Smooth muscle cell (in vitro differentiated cells): ENCODE results near the gene ADAMTS8. TPM values are rescaled to one million over a fixed set of nuclear protein-coding genes. Genes with fewer than 3 reads are reported as not detected.
A peak's percentile ranks its signal among the peaks of the same experiment; 100 is the strongest.

Experiments used
- DNase-seq: peaks from one replicate; lab custom pipeline; 2025; ENCODE audit not compliant: unreplicated experiment; lab: John Stamatoyannopoulos, UW
- H2AFZ ChIP-seq: fragments of 200-600 bp; sonication (generic); 2 replicates; pipeline ENCODE4 v1.6.0; 2016; ENCODE audit warnings: antibody characterized with exemption, low read depth, mild to moderate bottlenecking
- H3F3A ChIP-seq: fragments of 200-600 bp; sonication (generic); 2 replicates; pipeline ENCODE4 v1.6.0; 2017; ENCODE audit warnings: antibody characterized with exemption, low read depth
- H3K27ac ChIP-seq: fragments of 200-600 bp; sonication (generic); 2 replicates; pipeline ENCODE4 v1.5.1; 2016; ENCODE audit warnings: low read depth, mild to moderate bottlenecking
- H3K27me3 ChIP-seq: fragments of 200-600 bp; sonication (generic); 2 replicates; pipeline ENCODE4 v1.6.1; 2016; ENCODE audit warnings: low read depth, mild to moderate bottlenecking
- H3K36me3 ChIP-seq: fragments of 200-600 bp; sonication (generic); 2 replicates; pipeline ENCODE4 v1.5.1; 2016; ENCODE audit warnings: low read depth
- H3K4me1 ChIP-seq: fragments of 200-600 bp; sonication (generic); 2 replicates; pipeline ENCODE4 v1.5.1; 2016; ENCODE audit warnings: low read depth
- H3K4me2 ChIP-seq: fragments of 200-600 bp; sonication (generic); 2 replicates; pipeline ENCODE4 v1.6.0; 2016; ENCODE audit warnings: mild to moderate bottlenecking
- H3K4me3 ChIP-seq: fragments of 200-600 bp; sonication (generic); 2 replicates; pipeline ENCODE4 v1.5.1; 2016; ENCODE audit warnings: mild to moderate bottlenecking
- H3K79me2 ChIP-seq: fragments of 200-600 bp; sonication (generic); 2 replicates; pipeline ENCODE4 v1.6.0; 2016; ENCODE audit warnings: low read depth, mild to moderate bottlenecking
- H3K9ac ChIP-seq: fragments of 200-600 bp; sonication (generic); 2 replicates; pipeline ENCODE4 v1.6.0; 2016; ENCODE audit warnings: low read depth
- H3K9me3 ChIP-seq: fragments of 200-600 bp; sonication (generic); replicated peaks from 2 replicates; pipeline ENCODE4 v1.5.1; 2016; ENCODE audit warnings: low read depth
- H4K20me1 ChIP-seq: fragments of 200-600 bp; sonication (generic); 2 replicates; pipeline ENCODE4 v1.6.0; 2016; ENCODE audit warnings: low read depth
- WGBS: methylation state at CpG from one replicate; pipeline ENCODE4 v1.1.7; 2016; ENCODE audit warnings: low lambda C conversion rate; 5-methylcytosine and 5-hydroxymethylcytosine counted together
- polyA plus RNA-seq: library from polyadenylated mRNA; unstranded; fragments of >200 nt; fragmentation: Nextera tagmentation; extraction: Ambion mirVana; gene quantifications from 2 replicates; pipeline ENCODE4 v1.2.1, GENCODE V29; 2016
- total RNA-seq: library from RNA; depleted of rRNA; stranded (reverse); fragments of >200 nt; gene quantifications from 2 replicates; pipeline ENCODE4 v1.2.3, GENCODE V29; 2014
- TF ChIP-seq, protein P1 (sequence below): fragments of 200-600 bp; sonication (generic); IDR thresholded peaks from 2 replicates; pipeline ENCODE4 v1.5.1; 2017; ENCODE audit warnings: borderline replicate concordance, mild to moderate bottlenecking, antibody characterized with exemption; ENCODE audit not compliant: insufficient read depth, poor library complexity, severe bottlenecking

Gene ADAMTS8
- total and polyA plus RNA-seq, 2 experiments from 2014 or later: not detected

DNA sequence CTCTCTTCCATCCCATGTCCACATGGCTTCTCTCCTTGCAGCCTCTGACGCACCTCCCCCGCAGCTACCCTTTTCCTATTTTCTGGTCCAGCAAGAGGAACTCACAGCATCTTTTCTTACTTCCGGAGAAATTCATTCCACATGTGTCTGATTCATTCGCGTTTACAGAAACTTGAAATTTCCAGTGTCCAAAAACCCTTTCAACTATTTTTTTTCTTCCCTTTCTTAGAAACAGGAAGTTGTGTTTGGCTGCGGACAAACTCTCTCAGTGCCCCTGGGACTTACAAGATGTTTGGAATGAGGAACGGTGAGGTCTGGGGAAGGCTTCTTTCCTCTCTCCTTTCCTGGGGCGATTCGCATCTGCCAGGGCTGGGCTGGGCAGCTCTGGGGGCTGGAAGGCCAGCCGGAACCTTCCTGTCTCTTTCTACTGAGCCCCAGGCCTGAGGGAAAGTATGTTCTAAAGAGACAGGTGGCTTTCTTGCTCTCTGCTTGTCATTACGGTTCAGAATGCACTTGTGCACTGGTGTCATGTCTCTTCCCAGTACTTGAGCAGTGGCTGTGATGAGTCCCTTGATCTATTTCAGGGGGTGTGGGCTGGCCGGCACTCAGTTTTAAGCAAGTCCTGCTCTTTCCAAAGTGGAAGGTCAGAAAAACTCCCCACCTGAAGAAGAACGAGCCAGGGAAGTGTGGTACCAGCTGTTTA is 27.5 kb downstream of the ADAMTS8 start:
- no peak for DNase-seq
- no peak overlapping the region for H3K9ac ChIP-seq
- WGBS: 61% methylated on average over 13 of the region's 13 CpGs

DNA sequence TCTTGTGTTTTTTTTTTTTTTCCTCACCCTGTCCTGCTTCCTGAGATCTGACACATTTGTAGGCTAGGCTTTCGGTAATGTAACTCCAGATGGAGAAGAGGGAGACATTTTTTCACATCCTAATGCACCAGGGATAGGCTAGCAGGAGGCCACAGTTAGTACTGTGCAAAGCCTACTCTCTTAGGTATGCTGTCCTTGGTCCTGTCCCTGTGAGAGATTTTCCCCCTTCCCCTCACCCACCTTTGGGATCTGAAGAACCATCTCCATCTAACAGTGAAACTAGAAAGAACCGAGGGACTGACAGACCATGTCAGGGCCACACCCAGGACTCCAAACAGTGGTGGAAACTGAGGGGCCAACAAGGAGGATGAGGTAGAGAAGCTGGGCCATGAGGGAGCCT is 29.2 kb downstream of the ADAMTS8 start:
- Histone ChIP-seq H3K9me3 (no peaks in the 10 kb centered on the region), H3K36me3 (no peaks in the 10 kb centered on the region), H3K4me3 (no peak overlapping the region), H3K27me3 (peaks cover 52% of the 10 kb centered on the region), H4K20me1 (no peaks in the 10 kb centered on the region), H3K9ac (no peak overlapping the region), H3K27ac (no peak overlapping the region), H3K4me1 (no peaks in the 10 kb centered on the region), H3F3A (peaks cover 17% of the 10 kb centered on the region), H3K79me2 (no peaks in the 10 kb centered on the region), H2AFZ (no peak overlapping the region), H3K4me2 (no peak overlapping the region)
- DNase-seq: no peak
- TF ChIP-seq, protein P1, sequence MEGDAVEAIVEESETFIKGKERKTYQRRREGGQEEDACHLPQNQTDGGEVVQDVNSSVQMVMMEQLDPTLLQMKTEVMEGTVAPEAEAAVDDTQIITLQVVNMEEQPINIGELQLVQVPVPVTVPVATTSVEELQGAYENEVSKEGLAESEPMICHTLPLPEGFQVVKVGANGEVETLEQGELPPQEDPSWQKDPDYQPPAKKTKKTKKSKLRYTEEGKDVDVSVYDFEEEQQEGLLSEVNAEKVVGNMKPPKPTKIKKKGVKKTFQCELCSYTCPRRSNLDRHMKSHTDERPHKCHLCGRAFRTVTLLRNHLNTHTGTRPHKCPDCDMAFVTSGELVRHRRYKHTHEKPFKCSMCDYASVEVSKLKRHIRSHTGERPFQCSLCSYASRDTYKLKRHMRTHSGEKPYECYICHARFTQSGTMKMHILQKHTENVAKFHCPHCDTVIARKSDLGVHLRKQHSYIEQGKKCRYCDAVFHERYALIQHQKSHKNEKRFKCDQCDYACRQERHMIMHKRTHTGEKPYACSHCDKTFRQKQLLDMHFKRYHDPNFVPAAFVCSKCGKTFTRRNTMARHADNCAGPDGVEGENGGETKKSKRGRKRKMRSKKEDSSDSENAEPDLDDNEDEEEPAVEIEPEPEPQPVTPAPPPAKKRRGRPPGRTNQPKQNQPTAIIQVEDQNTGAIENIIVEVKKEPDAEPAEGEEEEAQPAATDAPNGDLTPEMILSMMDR: no peak
- WGBS: 98% methylated on average over 2 of the region's 2 CpGs

More for the DNA sequence above, 27.5 kb downstream of the ADAMTS8 start:
- Histone ChIP-seq H2AFZ (no peak overlapping the region), H3K27me3 (peaks cover 35% of the 10 kb centered on the region), H3K4me2 (peak overlapping the region; percentile 9), H3K4me3 (no peak overlapping the region), H4K20me1 (no peaks in the 10 kb centered on the region), H3K79me2 (no peaks in the 10 kb centered on the region), H3K9me3 (no peaks in the 10 kb centered on the region), H3K4me1 (no peaks in the 10 kb centered on the region), H3K27ac (no peak overlapping the region), H3K36me3 (no peaks in the 10 kb centered on the region), H3F3A (peaks cover 17% of the 10 kb centered on the region)
- TF ChIP-seq, protein P1: no peak

DNA sequence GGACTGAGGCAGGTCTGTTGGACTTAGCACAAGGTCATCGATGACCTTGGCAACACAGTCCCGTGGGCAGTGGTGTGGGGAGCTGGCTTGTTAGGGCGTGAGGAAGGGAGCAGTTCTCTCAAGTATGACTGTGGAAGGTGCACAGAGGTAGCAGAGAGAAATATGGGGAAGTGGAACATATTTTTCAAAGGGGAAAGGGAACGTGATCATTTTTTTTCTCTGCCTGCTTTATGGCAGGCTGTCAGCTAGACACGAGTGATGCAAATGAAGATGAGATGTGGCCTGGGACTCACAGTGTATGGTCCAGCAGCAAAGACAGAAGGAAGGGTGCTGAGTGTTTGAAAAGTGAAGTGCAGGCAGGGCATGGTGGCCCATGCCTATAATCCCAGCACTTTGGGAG is 30.6 kb downstream of the ADAMTS8 start:
- WGBS: 91% methylated on average over 5 of the region's 5 CpGs
- H3K27me3 ChIP-seq: peaks cover 66% of the 10 kb centered on the region

More for the DNA sequence above, 30.6 kb downstream of the ADAMTS8 start:
- no peaks in the 10 kb centered on the region for H3K36me3 ChIP-seq
- H2AFZ ChIP-seq: no peak overlapping the region
- no peak overlapping the region for H3K9ac ChIP-seq
- TF ChIP-seq, protein P1: no peak
- H3K4me2 ChIP-seq: no peak overlapping the region
- no peak for DNase-seq
- no peak overlapping the region for H3K27ac ChIP-seq
- no peaks in the 10 kb centered on the region for H3K4me1 ChIP-seq
- no peaks in the 10 kb centered on the region for H4K20me1 ChIP-seq
- H3K4me3 ChIP-seq: no peak overlapping the region
- H3F3A ChIP-seq: peaks cover 9% of the 10 kb centered on the region
- H3K9me3 ChIP-seq: no peaks in the 10 kb centered on the region
- no peaks in the 10 kb centered on the region for H3K79me2 ChIP-seq
